Neuronal stem cell (in vitro differentiated cells): ENCODE measurements around the gene PNN.

Experiments used
- DNase-seq: peaks from one replicate; pipeline ENCODE4 v3.0.0-alpha.2; 2013; ENCODE audit warnings: low spot score
- H2AFZ ChIP-seq: one replicate; pipeline ENCODE4 v1.6.1; 2013; ENCODE audit warnings: mild to moderate bottlenecking, low read length, inconsistent platforms
- H2AK5ac ChIP-seq: 2 replicates; pipeline ENCODE4 v1.6.1; 2013; ENCODE audit warnings: low read depth, mild to moderate bottlenecking, inconsistent platforms, low read length, moderate library complexity, mixed read lengths
- H2BK120ac ChIP-seq: 2 replicates; pipeline ENCODE4 v1.6.1; 2013; ENCODE audit warnings: low read depth, mild to moderate bottlenecking, inconsistent platforms, low read length, moderate library complexity, mixed read lengths
- H2BK12ac ChIP-seq: one replicate; pipeline ENCODE4 v1.6.1; 2013; ENCODE audit warnings: low read length, inconsistent platforms
- H2BK15ac ChIP-seq: 2 replicates; pipeline ENCODE4 v1.6.1; 2013; ENCODE audit warnings: mild to moderate bottlenecking, low read length, inconsistent platforms, mixed read lengths
- H2BK5ac ChIP-seq: one replicate; pipeline ENCODE4 v1.6.1; 2013; ENCODE audit warnings: inconsistent platforms, mild to moderate bottlenecking, low read length, moderate library complexity
- H3K14ac ChIP-seq: one replicate; pipeline ENCODE4 v1.6.1; 2013; ENCODE audit warnings: low read length, inconsistent platforms
- H3K18ac ChIP-seq: 2 replicates; pipeline ENCODE4 v1.6.1; 2013; ENCODE audit warnings: low read length, inconsistent platforms
- H3K23ac ChIP-seq: 2 replicates; pipeline ENCODE4 v1.6.1; 2013; ENCODE audit warnings: low read depth, mild to moderate bottlenecking, mixed read lengths, low read length, inconsistent platforms; ENCODE audit not compliant: poor library complexity
- H3K27ac ChIP-seq: replicated peaks from 3 replicates; pipeline ENCODE4 v1.5.1; 2013; ENCODE audit warnings: low read length, inconsistent platforms
- H3K27me3 ChIP-seq, 3 experiments: 2 replicates each; pipeline ENCODE4 v1.6.1; 2013; ENCODE audit warnings: low read length in 3 of 3, mild to moderate bottlenecking in 2 of 3, inconsistent platforms in 1 of 3, low read depth in 1 of 3, mixed read lengths in 1 of 3, moderate library complexity in 1 of 3; ENCODE audit not compliant: control insufficient read depth in 3 of 3, insufficient read depth in 3 of 3
- H3K36me3 ChIP-seq, 2 donors: replicated peaks in 1 of 2; 2 replicates each; pipeline ENCODE4 v1.6.1; 2013; ENCODE audit warnings: low read length in 2 of 2; ENCODE audit not compliant: control insufficient read depth in 2 of 2, insufficient read depth in 2 of 2
- H3K4ac ChIP-seq: 2 replicates; pipeline ENCODE4 v1.6.1; 2013; ENCODE audit warnings: inconsistent platforms, mild to moderate bottlenecking, low read length, moderate library complexity
- H3K4me1 ChIP-seq, 2 donors: 1 replicate in 1 of 2; 2 replicates in 1 of 2; pipeline ENCODE4 v1.6.1; 2013; ENCODE audit warnings: low read length in 2 of 2, low read depth in 1 of 2; ENCODE audit not compliant: control insufficient read depth in 2 of 2, insufficient read depth in 1 of 2
- H3K4me2 ChIP-seq: one replicate; pipeline ENCODE4 v1.6.1; 2013; ENCODE audit warnings: mild to moderate bottlenecking, low read length, inconsistent platforms; ENCODE audit not compliant: insufficient read depth, poor library complexity, severe bottlenecking
- H3K4me3 ChIP-seq, 2 donors: 2 replicates each; pipeline ENCODE4 v1.5.1; 2013; ENCODE audit warnings: low read length in 2 of 2, mild to moderate bottlenecking in 2 of 2, inconsistent platforms in 1 of 2, moderate library complexity in 1 of 2
- H3K79me1 ChIP-seq: one replicate; pipeline ENCODE4 v1.6.1; 2013; ENCODE audit warnings: low read depth, mild to moderate bottlenecking, inconsistent platforms, low read length, moderate library complexity
- H3K9ac ChIP-seq: one replicate; pipeline ENCODE4 v1.6.1; 2013; ENCODE audit warnings: mild to moderate bottlenecking, low read depth, low read length, inconsistent platforms; ENCODE audit not compliant: poor library complexity
- H3K9me3 ChIP-seq, 2 donors: replicated peaks in 1 of 2; 2 replicates each; pipeline versions ENCODE3 to v1.6.1; 2013; ENCODE audit warnings: low read length in 2 of 2, mild to moderate bottlenecking in 2 of 2, inconsistent platforms in 1 of 2, low read depth in 1 of 2, mixed read lengths in 1 of 2, moderate library complexity in 1 of 2; ENCODE audit not compliant: control insufficient read depth in 2 of 2, insufficient read depth in 1 of 2
- H4K8ac ChIP-seq: one replicate; pipeline ENCODE4 v1.6.1; 2013; ENCODE audit warnings: low read depth, mild to moderate bottlenecking, inconsistent platforms, low read length, moderate library complexity
- H4K91ac ChIP-seq: one replicate; pipeline ENCODE4 v1.6.1; 2013; ENCODE audit warnings: low read length, low read depth, mild to moderate bottlenecking, inconsistent platforms; ENCODE audit not compliant: poor library complexity
- WGBS, 2 donors: extraction: QIAGEN DNeasy Blood & Tissue Kit; methylation state at CpG; one replicate each; pipeline ENCODE4 v1.1.7; 2013; ENCODE audit warnings: missing lambda C conversion rate in 2 of 2, mixed read lengths in 1 of 2; ENCODE audit not compliant: insufficient read length in 2 of 2, insufficient replicate concordance in 1 of 2; ENCODE audit errors: extremely low coverage in 2 of 2; 5-methylcytosine and 5-hydroxymethylcytosine counted together

Gene PNN

GRCh38 chr14:39176263-39177167 lies 1.5 kb downstream of the PNN start:
- Histone ChIP-seq H3K36me3 (peaks cover 27 to 57% of the 10 kb centered on the region in 2 donors), H3K4ac (no peak overlapping the region), H3K4me3 (peak overlapping the region in 1 of 2 donors; percentile 79), H3K14ac (no peak overlapping the region), H3K23ac (no peak overlapping the region), H3K4me2 (no peak overlapping the region), H2BK15ac (no peak overlapping the region), H2BK12ac (no peak overlapping the region), H4K91ac (no peak overlapping the region), H4K8ac (no peak overlapping the region), H2BK5ac (no peak overlapping the region), H2AFZ (no peak overlapping the region), H3K79me1 (peaks cover 3% of the 10 kb centered on the region), H3K4me1 (peaks cover 2 to 4% of the 10 kb centered on the region in 2 donors), H2BK120ac (no peak overlapping the region), H3K9ac (no peak overlapping the region), H3K27me3 (no peaks in the 10 kb centered on the region), H2AK5ac (no peak overlapping the region), H3K18ac (no peak overlapping the region), H3K27ac (no peak overlapping the region), H3K9me3 (no peaks in the 10 kb centered on the region)
- WGBS, 2 donors = no CpG with 5 or more reads among the region's 5 CpGs
- no peak for DNase-seq

DNA sequence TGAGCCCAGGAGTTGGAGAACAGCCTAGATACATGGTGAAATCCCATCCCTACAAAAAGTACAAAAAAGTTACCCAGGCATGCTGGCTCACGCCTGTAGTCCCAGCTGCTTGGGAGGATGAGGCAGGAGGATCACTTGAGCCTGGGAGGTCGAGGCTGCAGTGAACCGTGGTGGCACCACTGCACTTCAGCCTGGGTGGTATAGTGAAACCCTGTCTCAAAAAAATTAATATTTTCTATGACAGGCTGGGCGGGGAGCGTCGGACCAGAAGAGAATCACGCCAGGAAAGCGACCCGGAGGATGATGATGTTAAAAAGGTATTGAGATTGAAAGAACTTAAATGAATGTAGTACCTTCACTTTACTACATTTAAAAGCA lies 2.1 kb downstream of the PNN start:
- Histone ChIP-seq H3K36me3 (peaks cover 28 to 64% of the 10 kb centered on the region in 2 donors), H3K4me1 (peaks cover 2 to 4% of the 10 kb centered on the region in 2 donors), H2BK12ac (no peak overlapping the region), H3K9ac (no peak overlapping the region), H2BK15ac (no peak overlapping the region), H3K27me3 (no peaks in the 10 kb centered on the region), H3K4me3 (no peak overlapping the region), H3K18ac (no peak overlapping the region), H3K27ac (no peak overlapping the region), H3K23ac (no peak overlapping the region), H2AK5ac (no peak overlapping the region), H3K4me2 (no peak overlapping the region), H3K4ac (no peak overlapping the region), H4K8ac (no peak overlapping the region), H3K9me3 (no peaks in the 10 kb centered on the region), H4K91ac (no peak overlapping the region), H2BK120ac (no peak overlapping the region), H2BK5ac (no peak overlapping the region), H2AFZ (no peak overlapping the region), H3K79me1 (peaks cover 3% of the 10 kb centered on the region), H3K14ac (no peak overlapping the region)
- no peak for DNase-seq
- WGBS, 2 donors = no CpG with 5 or more reads among the region's 9 CpGs

DNA sequence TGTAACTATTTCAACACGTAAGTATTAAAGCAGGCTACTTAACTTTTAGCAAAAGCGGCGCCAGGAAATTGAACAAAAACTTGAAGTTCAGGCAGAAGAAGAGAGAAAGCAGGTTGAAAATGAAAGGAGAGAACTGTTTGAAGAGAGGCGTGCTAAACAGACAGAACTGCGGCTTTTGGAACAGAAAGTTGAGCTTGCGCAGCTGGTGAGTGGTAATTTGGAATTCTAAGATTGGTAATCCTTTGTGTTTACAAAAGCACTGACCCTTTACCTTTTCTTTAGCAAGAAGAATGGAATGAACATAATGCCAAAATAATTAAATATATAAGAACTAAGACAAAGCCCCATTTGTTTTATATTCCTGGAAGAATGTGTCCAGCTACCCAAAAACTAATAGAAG lies 4.0 kb downstream of the PNN start:
- H3K23ac ChIP-seq = no peak overlapping the region
- no peak overlapping the region for H3K4me2 ChIP-seq
- H3K36me3 ChIP-seq = peaks cover 30 to 82% of the 10 kb centered on the region in 2 donors
- H3K4ac ChIP-seq = no peak overlapping the region
- no peaks in the 10 kb centered on the region for H3K27me3 ChIP-seq
- no peak overlapping the region for H2BK15ac ChIP-seq
- H2AFZ ChIP-seq = no peak overlapping the region
- no peak overlapping the region for H3K27ac ChIP-seq
- no peak for DNase-seq
- no peak overlapping the region for H2BK5ac ChIP-seq
- no peak overlapping the region for H2BK120ac ChIP-seq
- no peak overlapping the region for H3K9ac ChIP-seq
- no peak overlapping the region for H4K91ac ChIP-seq
- no peak overlapping the region for H2AK5ac ChIP-seq
- no peak overlapping the region for H3K4me3 ChIP-seq
- no peaks in the 10 kb centered on the region for H3K9me3 ChIP-seq
- H3K18ac ChIP-seq = no peak overlapping the region
- no peak overlapping the region for H3K14ac ChIP-seq
- no peak overlapping the region for H2BK12ac ChIP-seq
- H4K8ac ChIP-seq = no peak overlapping the region
- H3K79me1 ChIP-seq = peaks cover 3% of the 10 kb centered on the region
- peaks cover 2 to 4% of the 10 kb centered on the region in 2 donors for H3K4me1 ChIP-seq
- WGBS, 2 donors = no CpG with 5 or more reads among the region's 6 CpGs

DNA sequence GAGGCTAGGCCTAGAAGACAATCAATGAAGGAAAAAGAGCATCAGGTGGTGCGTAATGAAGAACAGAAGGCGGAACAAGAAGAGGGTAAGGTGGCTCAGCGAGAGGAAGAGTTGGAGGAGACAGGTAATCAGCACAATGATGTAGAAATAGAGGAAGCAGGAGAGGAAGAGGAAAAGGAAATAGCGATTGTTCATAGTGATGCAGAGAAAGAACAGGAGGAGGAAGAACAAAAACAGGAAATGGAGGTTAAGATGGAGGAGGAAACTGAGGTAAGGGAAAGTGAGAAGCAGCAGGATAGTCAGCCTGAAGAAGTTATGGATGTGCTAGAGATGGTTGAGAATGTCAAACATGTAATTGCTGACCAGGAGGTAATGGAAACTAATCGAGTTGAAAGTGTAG lies 5.5 kb downstream of the PNN start:
- Histone ChIP-seq H3K4me3 (no peak overlapping the region), H3K36me3 (peaks cover 33 to 97% of the 10 kb centered on the region in 2 donors), H3K79me1 (peaks cover 3% of the 10 kb centered on the region), H3K4ac (no peak overlapping the region), H3K23ac (no peak overlapping the region), H2BK5ac (no peak overlapping the region), H3K9ac (no peak overlapping the region), H3K27ac (no peak overlapping the region), H3K14ac (no peak overlapping the region), H4K8ac (no peak overlapping the region), H2BK15ac (no peak overlapping the region), H3K4me2 (no peak overlapping the region), H2AK5ac (no peak overlapping the region), H2AFZ (no peak overlapping the region), H3K27me3 (no peaks in the 10 kb centered on the region), H3K4me1 (peaks cover 2 to 4% of the 10 kb centered on the region in 2 donors), H3K18ac (no peak overlapping the region), H2BK12ac (no peak overlapping the region), H3K9me3 (no peaks in the 10 kb centered on the region), H4K91ac (no peak overlapping the region), H2BK120ac (no peak overlapping the region)
- DNase-seq = no peak
- no CpG with 5 or more reads among the region's 5 CpGs for WGBS, 2 donors
